ENCODE measurements around the gene TERC.

DNA sequence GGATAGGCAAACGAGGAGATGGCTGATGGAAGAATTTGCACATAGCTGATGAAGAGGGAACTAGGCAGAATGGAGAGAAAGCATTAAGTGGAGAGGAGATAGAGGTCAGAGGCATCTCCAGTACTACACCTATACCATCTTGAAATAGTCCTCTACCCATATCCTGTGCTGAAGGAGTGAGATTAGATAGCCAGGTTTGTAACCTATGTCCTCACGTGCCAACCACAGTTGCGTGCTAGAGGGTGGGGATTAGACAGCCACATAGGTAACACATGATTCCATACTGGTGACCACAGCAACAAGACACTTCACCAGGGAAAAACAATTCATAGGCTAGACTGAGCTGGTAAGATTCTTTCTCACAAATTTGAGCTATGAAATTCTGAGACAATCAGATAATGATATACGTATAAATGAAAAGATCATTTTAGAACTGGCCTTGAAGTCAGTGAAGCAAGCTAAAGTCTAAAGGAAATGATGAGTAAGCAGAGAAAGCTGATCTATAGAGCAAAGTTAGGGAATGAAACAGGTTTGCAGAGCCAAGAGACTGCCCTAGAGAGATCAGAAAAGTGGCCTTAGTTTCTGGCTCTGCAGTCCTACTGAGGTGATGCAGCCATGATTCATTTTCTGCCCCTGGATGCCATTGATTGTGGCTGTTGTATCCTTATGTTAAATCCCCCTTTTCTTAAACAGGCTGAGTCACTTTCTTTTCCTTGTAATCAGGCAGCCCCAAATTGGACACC lies 26.0 kb upstream of the TERC start:
- TF ChIP-seq, protein P1, sequence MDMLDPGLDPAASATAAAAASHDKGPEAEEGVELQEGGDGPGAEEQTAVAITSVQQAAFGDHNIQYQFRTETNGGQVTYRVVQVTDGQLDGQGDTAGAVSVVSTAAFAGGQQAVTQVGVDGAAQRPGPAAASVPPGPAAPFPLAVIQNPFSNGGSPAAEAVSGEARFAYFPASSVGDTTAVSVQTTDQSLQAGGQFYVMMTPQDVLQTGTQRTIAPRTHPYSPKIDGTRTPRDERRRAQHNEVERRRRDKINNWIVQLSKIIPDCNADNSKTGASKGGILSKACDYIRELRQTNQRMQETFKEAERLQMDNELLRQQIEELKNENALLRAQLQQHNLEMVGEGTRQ (IDR thresholded peaks at IDR 0.05; ENCODE audit: borderline replicate concordance, low read depth, low read length), result no peak
- TF ChIP-seq, protein P2, sequence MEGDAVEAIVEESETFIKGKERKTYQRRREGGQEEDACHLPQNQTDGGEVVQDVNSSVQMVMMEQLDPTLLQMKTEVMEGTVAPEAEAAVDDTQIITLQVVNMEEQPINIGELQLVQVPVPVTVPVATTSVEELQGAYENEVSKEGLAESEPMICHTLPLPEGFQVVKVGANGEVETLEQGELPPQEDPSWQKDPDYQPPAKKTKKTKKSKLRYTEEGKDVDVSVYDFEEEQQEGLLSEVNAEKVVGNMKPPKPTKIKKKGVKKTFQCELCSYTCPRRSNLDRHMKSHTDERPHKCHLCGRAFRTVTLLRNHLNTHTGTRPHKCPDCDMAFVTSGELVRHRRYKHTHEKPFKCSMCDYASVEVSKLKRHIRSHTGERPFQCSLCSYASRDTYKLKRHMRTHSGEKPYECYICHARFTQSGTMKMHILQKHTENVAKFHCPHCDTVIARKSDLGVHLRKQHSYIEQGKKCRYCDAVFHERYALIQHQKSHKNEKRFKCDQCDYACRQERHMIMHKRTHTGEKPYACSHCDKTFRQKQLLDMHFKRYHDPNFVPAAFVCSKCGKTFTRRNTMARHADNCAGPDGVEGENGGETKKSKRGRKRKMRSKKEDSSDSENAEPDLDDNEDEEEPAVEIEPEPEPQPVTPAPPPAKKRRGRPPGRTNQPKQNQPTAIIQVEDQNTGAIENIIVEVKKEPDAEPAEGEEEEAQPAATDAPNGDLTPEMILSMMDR (IDR thresholded peaks at IDR 0.05 in 2 of 3, conservative IDR thresholded peaks at IDR 0.05 in 1 of 3; ENCODE audit: control insufficient read depth in 2 of 3, extremely low read depth in 1 of 3, insufficient read depth in 1 of 3, low read depth in 3 of 3, low read length in 3 of 3), result no peak
- TF ChIP-seq HDAC2 (IDR thresholded peaks at IDR 0.05) (no peak), TAF1 (IDR thresholded peaks at IDR 0.05; ENCODE audit: borderline replicate concordance, low read depth, low read length) (no peak)
- TF ChIP-seq, protein P3, sequence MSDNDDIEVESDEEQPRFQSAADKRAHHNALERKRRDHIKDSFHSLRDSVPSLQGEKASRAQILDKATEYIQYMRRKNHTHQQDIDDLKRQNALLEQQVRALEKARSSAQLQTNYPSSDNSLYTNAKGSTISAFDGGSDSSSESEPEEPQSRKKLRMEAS (IDR thresholded peaks at IDR 0.05; ENCODE audit: low read depth, low read length), result no peak

All from GM12878 (cell line).